A549 (cell line): Measurements from ENCODE around the gene CDKN1B. TPM values are rescaled to one million over a fixed set of nuclear protein-coding genes. Genes with fewer than 3 reads are reported as not detected.
A peak's percentile ranks its signal among the peaks of the same experiment; 100 is the strongest.

Source experiments
- ATAC-seq, 2 experiments: fragments of 200-7000 bp in 1 of 2; fragments of >200 bp in 1 of 2; cut with Nextera tagmentation in 1 of 2; cut with Tn5 transposase in 1 of 2; 3 replicates each; pipeline versions ENCODE4 v1.8.0 to v1.9.1; 2018 to 2020; ENCODE audit warnings: mild to moderate bottlenecking in 1 of 2, moderate library complexity in 1 of 2
- CTCF ChIA-PET: fragments of 300-600 bp; sonication (Branson Sonifier 250); formaldehyde crosslinking; extraction: SDS; loops from one replicate; lab custom pipeline; 2021; ENCODE audit warnings: antibody characterized with exemption, inconsistent platforms; lab: Yijun Ruan, JAX
- POLR2A ChIA-PET: fragments of 350-600 bp; formaldehyde crosslinking; extraction: SDS; loops from one replicate; lab custom pipeline; 2021; ENCODE audit warnings: antibody characterized with exemption, inconsistent platforms; lab: Yijun Ruan, JAX
- DNase-seq, 2 experiments: peaks; one replicate each; pipeline versions ENCODE4 v3.0.0 to v3.0.0-alpha.2; 2011 to 2016; ENCODE audit warnings: low read depth in 1 of 2, low spot score in 1 of 2
- FAIRE-seq: peaks from 2 replicates; lab custom pipeline; 2011; peaks lifted over from hg19 to GRCh38; lab: Jason Lieb, UNC
- H3K27ac ChIP-seq, 2 experiments: fragments of >200 bp; sonication (Bioruptor Twin); formaldehyde crosslinking; 3 replicates each; pipeline ENCODE4 v1.5.1; 2016 to 2017
- H3K4me1 ChIP-seq: fragments of >200 bp; sonication (Bioruptor Twin); formaldehyde crosslinking; 3 replicates; pipeline ENCODE4 v1.6.1; 2016
- H3K4me2 ChIP-seq: fragments of >200 bp; sonication (Bioruptor Twin); formaldehyde crosslinking; 3 replicates; pipeline ENCODE4 v1.6.1; 2016
- H3K4me3 ChIP-seq: fragments of >200 bp; sonication (Bioruptor Twin); formaldehyde crosslinking; 3 replicates; pipeline ENCODE4 v1.5.1; 2016
- H3K9me3 ChIP-seq: fragments of >200 bp; sonication (Bioruptor Twin); formaldehyde crosslinking; 3 replicates; pipeline ENCODE4 v1.6.1; 2016
- CBX8 ChIP-seq: fragments of 200-600 bp; sonication (generic); IDR thresholded peaks from 2 replicates; pipeline ENCODE4 v1.6.1; 2016
- EHMT2 ChIP-seq: fragments of 200-600 bp; sonication (generic); IDR thresholded peaks from 2 replicates; pipeline ENCODE4 v1.6.1; 2016; ENCODE audit warnings: antibody characterized with exemption, low read depth, mild to moderate bottlenecking, moderate library complexity
- EP300 ChIP-seq, 2 experiments: fragments of >200 bp; sonication (Bioruptor Twin); formaldehyde crosslinking; IDR thresholded peaks; 2 replicates in 1 of 2; 3 replicates in 1 of 2; pipeline ENCODE4 v1.6.1; 2016 to 2017
- HOXB5 ChIP-seq: fragments of 250-450 bp; sonication (Bioruptor Pico); IDR thresholded peaks from 2 replicates; pipeline ENCODE4 v1.5.0; 2020; ENCODE audit warnings: mild to moderate bottlenecking, moderate library complexity
- MYC ChIP-seq: IDR thresholded peaks from 2 replicates; pipeline ENCODE4 v1.6.1; 2012; ENCODE audit warnings: mild to moderate bottlenecking, inconsistent platforms, low read length, improper control_type of control experiment, borderline replicate concordance
- NR3C1 ChIP-seq: fragments of >200 bp; sonication (Bioruptor Twin); formaldehyde crosslinking; IDR thresholded peaks from 3 replicates; pipeline ENCODE4 v1.6.1; 2017
- PHF8 ChIP-seq: fragments of 200-600 bp; sonication (generic); IDR thresholded peaks from 2 replicates; pipeline ENCODE4 v1.6.1; 2016; ENCODE audit warnings: low read depth, mild to moderate bottlenecking, antibody characterized with exemption, moderate library complexity, borderline replicate concordance
- POLR2A ChIP-seq: IDR thresholded peaks from 2 replicates; pipeline ENCODE4 v1.6.1; 2012; ENCODE audit warnings: mild to moderate bottlenecking, low read length
- RARB ChIP-seq: fragments of 250-450 bp; sonication (Bioruptor Pico); IDR thresholded peaks from 2 replicates; pipeline ENCODE4 v1.8.0; 2021; ENCODE audit warnings: mild to moderate bottlenecking, moderate library complexity
- RCOR1 ChIP-seq: fragments of 150-350 bp; IDR thresholded peaks from 2 replicates; pipeline ENCODE4 v1.6.1; 2014; ENCODE audit warnings: antibody characterized with exemption, low read length, low read depth
- RNF2 ChIP-seq: fragments of 200-600 bp; sonication (generic); IDR thresholded peaks from 2 replicates; pipeline ENCODE4 v1.6.1; 2016; ENCODE audit warnings: low read depth, mild to moderate bottlenecking, antibody characterized with exemption, moderate library complexity, borderline replicate concordance
- SREBF2 ChIP-seq: fragments of 450-650 bp; IDR thresholded peaks from 2 replicates; pipeline ENCODE4 v1.6.1; 2014; ENCODE audit warnings: mild to moderate bottlenecking, moderate library complexity
- TP53 ChIP-seq: fragments of 250-450 bp; sonication (Bioruptor Pico); IDR thresholded peaks from 2 replicates; pipeline ENCODE4 v1.5.0; 2021; ENCODE audit warnings: mild to moderate bottlenecking, moderate library complexity
- ZC3H11A ChIP-seq: fragments of 450-650 bp; IDR thresholded peaks from 2 replicates; pipeline ENCODE4 v1.6.1; 2014; ENCODE audit warnings: antibody characterized with exemption, mild to moderate bottlenecking
- WGBS: methylation state at CpG from one replicate; pipeline ENCODE4 v1.1.6; 2017; ENCODE audit errors: missing lambda C conversion rate; 5-methylcytosine and 5-hydroxymethylcytosine counted together
- polyA plus RNA-seq, 4 experiments: library from polyadenylated mRNA; depleted of rRNA in 3 of 4; stranded (reverse); fragments of >200 nt; fragmentation: RNase III in 1 of 4; extraction: RNeasy Plus Mini Kit Qiagen cat#74134 plus additional on column Dnase treatment in 1 of 4; gene quantifications; 2 replicates in 3 of 4; 3 replicates in 1 of 4; pipeline ENCODE4 v1.2.3, GENCODE V29; 2011 to 2017
- TF ChIP-seq, protein P1 (sequence below): fragments of 250-450 bp; sonication (Bioruptor Pico); IDR thresholded peaks from 2 replicates; pipeline ENCODE4 v1.5.0; 2021; ENCODE audit warnings: mild to moderate bottlenecking, moderate library complexity, borderline replicate concordance
- TF ChIP-seq, protein P2 (sequence below): IDR thresholded peaks from 2 replicates; pipeline ENCODE4 v1.6.1; 2012; ENCODE audit warnings: low read depth, borderline replicate concordance
- TF ChIP-seq, protein P3 (sequence below): fragments of >200 bp; sonication (Bioruptor Twin); formaldehyde crosslinking; IDR thresholded peaks from 2 replicates; pipeline ENCODE4 v1.6.1; 2016
- TF ChIP-seq, protein P4 (sequence below): fragments of >200 bp; sonication (Bioruptor Twin); formaldehyde crosslinking; IDR thresholded peaks from 3 replicates; pipeline ENCODE4 v1.5.1; 2016
- TF ChIP-seq, protein P5 (sequence below): fragments of 150-350 bp; IDR thresholded peaks from 2 replicates; pipeline ENCODE4 v1.6.1; 2014; ENCODE audit warnings: low read depth, mild to moderate bottlenecking, low read length
- TF ChIP-seq, protein P6 (sequence below): IDR thresholded peaks from 2 replicates; pipeline ENCODE4 v1.6.1; 2012

The CDKN1B gene
- polyA plus RNA-seq, 2 of the 4 experiments (the other 2 are of a cell fraction) = 20.3 to 26.8 TPM

DNA sequence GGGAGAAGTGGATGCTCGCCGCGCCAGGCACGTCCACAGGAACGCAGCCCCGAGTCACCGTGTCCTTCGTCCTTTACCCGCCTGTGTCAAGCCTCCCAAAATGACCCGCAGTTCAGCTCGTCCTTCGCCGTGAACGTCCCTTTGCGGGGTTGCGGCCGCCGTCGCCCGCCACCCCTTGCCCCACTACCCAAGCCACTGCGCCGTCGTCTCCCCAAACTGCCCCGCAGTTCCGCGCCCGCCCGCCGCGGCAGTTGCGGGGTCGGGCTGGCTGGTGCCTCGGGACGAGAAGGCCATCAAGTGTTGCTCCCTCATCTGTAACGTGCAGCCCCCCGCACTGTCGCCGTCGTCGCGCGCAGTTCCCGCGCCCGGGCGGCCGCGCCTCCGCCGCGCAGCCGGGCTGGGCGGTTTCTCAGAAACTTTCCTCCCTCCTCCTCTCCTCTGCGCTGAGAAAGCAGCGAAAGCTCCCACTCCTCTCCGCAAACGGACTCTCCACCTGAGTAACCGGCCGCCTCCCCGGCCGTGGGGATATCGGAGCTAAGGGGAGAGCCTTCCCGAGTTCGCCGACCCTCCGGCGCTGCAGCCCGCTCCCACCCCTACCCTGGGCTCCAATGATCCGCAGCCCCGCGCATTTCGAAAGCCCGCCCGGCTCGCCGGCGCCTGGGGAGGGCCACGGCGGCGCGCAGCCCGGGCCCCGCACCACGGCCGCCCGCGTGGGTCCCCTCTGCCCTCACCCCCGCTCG lies 6.7 kb downstream of the CDKN1B start:
- Histone ChIP-seq H3K4me1 (peaks cover 39% of the 10 kb centered on the region), H3K4me3 (peak overlapping the region; percentile 87), H3K9me3 (no peaks in the 10 kb centered on the region), H3K4me2 (peak overlapping the region; percentile 99), H3K27ac (peak overlapping the region; percentile 96 to 99)
- ATAC-seq (peak; percentile 18 to 49), DNase-seq (peak; percentile 21 to 33), FAIRE-seq (no peak)
- WGBS = 0% methylated on average over 62 of the region's 89 CpGs
- TF ChIP-seq RNF2 (0 out of 2 replicates have a peak, but pooled peaks have one; percentile 20), RARB (CRISPR knock-in tag) (no peak), RCOR1 (no peak), NR3C1 (no peak), TP53 (CRISPR knock-in tag) (peak; percentile 82; the same call in 1 of the 2 replicates), MYC (no peak)
- TF ChIP-seq, protein P1, sequence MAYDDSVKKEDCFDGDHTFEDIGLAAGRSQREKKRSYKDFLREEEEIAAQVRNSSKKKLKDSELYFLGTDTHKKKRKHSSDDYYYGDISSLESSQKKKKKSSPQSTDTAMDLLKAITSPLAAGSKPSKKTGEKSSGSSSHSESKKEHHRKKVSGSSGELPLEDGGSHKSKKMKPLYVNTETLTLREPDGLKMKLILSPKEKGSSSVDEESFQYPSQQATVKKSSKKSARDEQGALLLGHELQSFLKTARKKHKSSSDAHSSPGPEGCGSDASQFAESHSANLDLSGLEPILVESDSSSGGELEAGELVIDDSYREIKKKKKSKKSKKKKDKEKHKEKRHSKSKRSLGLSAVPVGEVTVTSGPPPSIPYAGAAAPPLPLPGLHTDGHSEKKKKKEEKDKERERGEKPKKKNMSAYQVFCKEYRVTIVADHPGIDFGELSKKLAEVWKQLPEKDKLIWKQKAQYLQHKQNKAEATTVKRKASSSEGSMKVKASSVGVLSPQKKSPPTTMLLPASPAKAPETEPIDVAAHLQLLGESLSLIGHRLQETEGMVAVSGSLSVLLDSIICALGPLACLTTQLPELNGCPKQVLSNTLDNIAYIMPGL (CRISPR knock-in tag) = 0 out of 2 replicates have a peak, but pooled peaks have one; percentile 44
- TF ChIP-seq, protein P2, sequence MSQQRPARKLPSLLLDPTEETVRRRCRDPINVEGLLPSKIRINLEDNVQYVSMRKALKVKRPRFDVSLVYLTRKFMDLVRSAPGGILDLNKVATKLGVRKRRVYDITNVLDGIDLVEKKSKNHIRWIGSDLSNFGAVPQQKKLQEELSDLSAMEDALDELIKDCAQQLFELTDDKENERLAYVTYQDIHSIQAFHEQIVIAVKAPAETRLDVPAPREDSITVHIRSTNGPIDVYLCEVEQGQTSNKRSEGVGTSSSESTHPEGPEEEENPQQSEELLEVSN = peak; percentile 57
- TF ChIP-seq, protein P3, sequence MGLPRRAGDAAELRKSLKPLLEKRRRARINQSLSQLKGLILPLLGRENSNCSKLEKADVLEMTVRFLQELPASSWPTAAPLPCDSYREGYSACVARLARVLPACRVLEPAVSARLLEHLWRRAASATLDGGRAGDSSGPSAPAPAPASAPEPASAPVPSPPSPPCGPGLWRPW = no peak
- CTCF ChIA-PET = interaction anchor here (0.6 to 2.2 kb wide), 4 partner anchors 13 to 89 kb away, joined by 3 to 9 read pairs (median 5); no protein-coding TSS in a partner anchor
- POLR2A ChIA-PET = interaction anchor here (0.6 to 2.4 kb wide), 3 partner anchors 11 to 454 kb away, joined by 3 to 9 read pairs (median 4); no protein-coding TSS in a partner anchor

DNA sequence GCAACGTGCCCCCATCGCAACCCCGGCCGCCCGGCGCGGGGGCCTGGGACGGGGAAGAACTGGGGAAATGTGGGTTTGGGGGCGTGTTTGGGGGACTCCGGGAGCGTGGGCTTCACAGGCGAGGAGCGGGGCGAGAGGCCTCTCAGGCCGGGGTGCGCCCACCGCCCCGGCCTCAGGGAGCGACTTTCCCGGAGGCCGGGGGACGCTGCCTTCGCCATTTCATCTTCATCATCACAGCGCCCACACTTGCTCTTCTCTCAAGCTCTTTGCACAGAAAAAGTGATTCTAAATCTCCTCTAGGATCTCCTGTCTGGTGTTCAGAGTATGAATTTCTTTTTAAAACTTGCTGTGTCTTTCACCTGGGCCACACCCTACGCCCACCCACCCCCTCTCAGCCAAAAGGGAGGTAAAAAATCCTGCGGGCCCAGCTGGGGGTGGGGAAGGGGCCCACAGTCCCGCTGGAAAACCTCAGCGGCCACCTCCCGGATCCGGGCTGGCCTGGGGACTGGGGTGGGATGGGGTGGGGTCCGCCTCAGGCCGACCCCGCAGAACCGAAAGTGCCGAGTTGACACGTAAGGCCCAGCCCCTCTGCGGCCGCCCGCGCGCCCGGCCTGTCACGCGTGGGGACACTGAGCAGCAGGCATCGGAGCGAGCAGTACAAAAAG lies 7.4 kb downstream of the CDKN1B start:
- peak in 1 of 2 experiments; percentile 42 for DNase-seq
- no peaks in the 10 kb centered on the region for H3K9me3 ChIP-seq
- peak overlapping the region; percentile 96 to 99 for H3K27ac ChIP-seq
- H3K4me3 ChIP-seq = peak overlapping the region; percentile 87
- no peak for FAIRE-seq
- WGBS = 1% methylated on average over 19 of the region's 46 CpGs
- H3K4me1 ChIP-seq = peaks cover 36% of the 10 kb centered on the region
- peak overlapping the region; percentile 99 for H3K4me2 ChIP-seq
- CTCF ChIA-PET = interaction anchor here (0.7 to 1.3 kb wide), 3 partner anchors 11 to 103 kb away, joined by 3 to 7 read pairs (median 4); no protein-coding TSS in a partner anchor
- no peak for TF ChIP-seq ZC3H11A
- TF ChIP-seq HOXB5 (CRISPR knock-in tag) = no peak
- TF ChIP-seq EP300 (IDR thresholded peaks at IDR 0.05) = no peak
- no peak for TF ChIP-seq CBX8
- ATAC-seq = peak; percentile 19 to 43
- POLR2A ChIA-PET = interaction anchor here (0.6 to 2.4 kb wide), 8 partner anchors 10 to 455 kb away, joined by 3 to 13 read pairs (median 6); partner anchors contain the start of gene BORCS5

DNA sequence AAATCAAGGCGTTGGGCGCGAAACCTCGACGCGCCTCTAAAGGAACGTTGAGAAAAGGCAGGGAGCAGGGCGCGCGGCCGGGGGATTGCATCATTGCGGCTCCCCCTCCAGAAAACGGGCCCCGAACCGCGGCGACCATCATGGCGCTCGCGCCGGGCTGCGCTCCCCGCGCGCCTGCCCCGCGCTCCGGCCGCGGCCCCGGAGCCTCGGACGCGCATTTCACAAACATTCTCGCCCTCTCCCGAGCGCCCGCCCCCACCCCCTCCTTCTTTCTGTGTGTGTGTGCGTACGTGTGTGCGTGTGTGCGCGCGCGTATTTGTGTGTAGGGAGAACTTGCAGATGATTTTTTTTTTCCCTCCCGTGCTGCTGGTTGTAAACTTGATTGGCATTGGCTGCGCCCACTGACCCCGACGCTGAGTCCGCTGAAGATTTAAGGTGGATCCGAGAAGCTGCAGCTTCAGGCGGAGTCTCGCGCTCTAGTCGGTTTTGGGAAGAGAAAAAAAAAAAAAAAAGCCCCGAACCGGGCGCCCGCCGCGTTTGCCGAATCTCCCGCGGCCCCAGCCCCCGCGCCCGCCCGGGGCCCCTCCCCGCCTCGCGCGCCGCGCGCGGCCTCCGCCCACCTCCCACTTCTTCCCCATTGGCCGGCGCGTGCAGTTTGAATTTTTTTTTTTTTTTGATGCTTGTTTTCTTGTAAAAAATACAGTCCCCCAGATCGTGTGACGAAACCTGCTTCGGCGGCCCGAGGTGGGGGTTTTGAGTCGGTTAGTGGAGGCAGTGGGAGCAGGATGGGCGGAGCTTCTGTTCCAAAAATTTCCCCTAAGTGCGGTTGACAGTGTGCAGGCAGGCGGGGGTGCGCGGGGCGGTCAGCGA lies 8.2 kb downstream of the CDKN1B start:
- Histone ChIP-seq H3K27ac (peak overlapping the region; percentile 96 to 99), H3K4me3 (peak overlapping the region; percentile 87), H3K4me2 (peak overlapping the region; percentile 99), H3K4me1 (peaks cover 28% of the 10 kb centered on the region), H3K9me3 (no peaks in the 10 kb centered on the region)
- ATAC-seq (peak; percentile 77 to 85), DNase-seq (peak; percentile 97 to 100), FAIRE-seq (no peak)
- WGBS = under 1% methylated on average over 49 of the region's 93 CpGs
- ChIA-PET POLR2A (interaction anchor here (0.6 to 2.4 kb wide), 7 partner anchors 9 to 368 kb away, joined by 3 to 13 read pairs (median 9); partner anchors contain the start of genes BORCS5 and CDKN1B), CTCF (interaction anchor here (0.6 to 1.3 kb wide), 5 partner anchors 11 to 103 kb away, joined by 3 to 7 read pairs (median 4); no protein-coding TSS in a partner anchor)
- TF ChIP-seq, protein P4, sequence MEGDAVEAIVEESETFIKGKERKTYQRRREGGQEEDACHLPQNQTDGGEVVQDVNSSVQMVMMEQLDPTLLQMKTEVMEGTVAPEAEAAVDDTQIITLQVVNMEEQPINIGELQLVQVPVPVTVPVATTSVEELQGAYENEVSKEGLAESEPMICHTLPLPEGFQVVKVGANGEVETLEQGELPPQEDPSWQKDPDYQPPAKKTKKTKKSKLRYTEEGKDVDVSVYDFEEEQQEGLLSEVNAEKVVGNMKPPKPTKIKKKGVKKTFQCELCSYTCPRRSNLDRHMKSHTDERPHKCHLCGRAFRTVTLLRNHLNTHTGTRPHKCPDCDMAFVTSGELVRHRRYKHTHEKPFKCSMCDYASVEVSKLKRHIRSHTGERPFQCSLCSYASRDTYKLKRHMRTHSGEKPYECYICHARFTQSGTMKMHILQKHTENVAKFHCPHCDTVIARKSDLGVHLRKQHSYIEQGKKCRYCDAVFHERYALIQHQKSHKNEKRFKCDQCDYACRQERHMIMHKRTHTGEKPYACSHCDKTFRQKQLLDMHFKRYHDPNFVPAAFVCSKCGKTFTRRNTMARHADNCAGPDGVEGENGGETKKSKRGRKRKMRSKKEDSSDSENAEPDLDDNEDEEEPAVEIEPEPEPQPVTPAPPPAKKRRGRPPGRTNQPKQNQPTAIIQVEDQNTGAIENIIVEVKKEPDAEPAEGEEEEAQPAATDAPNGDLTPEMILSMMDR = no peak
- TF ChIP-seq, protein P5, sequence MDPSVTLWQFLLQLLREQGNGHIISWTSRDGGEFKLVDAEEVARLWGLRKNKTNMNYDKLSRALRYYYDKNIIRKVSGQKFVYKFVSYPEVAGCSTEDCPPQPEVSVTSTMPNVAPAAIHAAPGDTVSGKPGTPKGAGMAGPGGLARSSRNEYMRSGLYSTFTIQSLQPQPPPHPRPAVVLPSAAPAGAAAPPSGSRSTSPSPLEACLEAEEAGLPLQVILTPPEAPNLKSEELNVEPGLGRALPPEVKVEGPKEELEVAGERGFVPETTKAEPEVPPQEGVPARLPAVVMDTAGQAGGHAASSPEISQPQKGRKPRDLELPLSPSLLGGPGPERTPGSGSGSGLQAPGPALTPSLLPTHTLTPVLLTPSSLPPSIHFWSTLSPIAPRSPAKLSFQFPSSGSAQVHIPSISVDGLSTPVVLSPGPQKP = no peak
- TF ChIP-seq, protein P3 = no peak
- peak; percentile 56; the same call in 1 of the 2 replicates for TF ChIP-seq POLR2A
- TF ChIP-seq EHMT2 = no peak
- TF ChIP-seq, protein P6, sequence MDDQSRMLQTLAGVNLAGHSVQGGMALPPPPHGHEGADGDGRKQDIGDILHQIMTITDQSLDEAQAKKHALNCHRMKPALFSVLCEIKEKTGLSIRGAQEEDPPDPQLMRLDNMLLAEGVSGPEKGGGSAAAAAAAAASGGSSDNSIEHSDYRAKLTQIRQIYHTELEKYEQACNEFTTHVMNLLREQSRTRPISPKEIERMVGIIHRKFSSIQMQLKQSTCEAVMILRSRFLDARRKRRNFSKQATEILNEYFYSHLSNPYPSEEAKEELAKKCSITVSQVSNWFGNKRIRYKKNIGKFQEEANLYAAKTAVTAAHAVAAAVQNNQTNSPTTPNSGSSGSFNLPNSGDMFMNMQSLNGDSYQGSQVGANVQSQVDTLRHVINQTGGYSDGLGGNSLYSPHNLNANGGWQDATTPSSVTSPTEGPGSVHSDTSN = peak; percentile 83
- TF ChIP-seq SREBF2 = no peak
- TF ChIP-seq PHF8 = peak; percentile 54; the same call in 1 of the 2 replicates
